Hepatocyte (in vitro differentiated cells): ENCODE data around the gene MINDY4.

Experiments used
- CTCF ChIP-seq: fragments of 200-600 bp; sonication (generic); IDR thresholded peaks from 2 replicates; pipeline ENCODE4 v1.5.1; 2016; ENCODE audit warnings: antibody characterized with exemption, mild to moderate bottlenecking; ENCODE audit not compliant: poor library complexity
- EZH2 ChIP-seq: fragments of 200-600 bp; sonication (generic); IDR thresholded peaks from 2 replicates; pipeline ENCODE4 v1.6.1; 2016; ENCODE audit warnings: antibody characterized with exemption, mild to moderate bottlenecking, borderline replicate concordance
- EZH2phosphoT487 ChIP-seq: fragments of 200-600 bp; sonication (generic); IDR thresholded peaks from one replicate; pipeline ENCODE4 v1.6.1; 2018; ENCODE audit warnings: antibody characterized with exemption, mild to moderate bottlenecking, low read depth, moderate library complexity; ENCODE audit not compliant: unreplicated experiment, severe bottlenecking

DNA sequence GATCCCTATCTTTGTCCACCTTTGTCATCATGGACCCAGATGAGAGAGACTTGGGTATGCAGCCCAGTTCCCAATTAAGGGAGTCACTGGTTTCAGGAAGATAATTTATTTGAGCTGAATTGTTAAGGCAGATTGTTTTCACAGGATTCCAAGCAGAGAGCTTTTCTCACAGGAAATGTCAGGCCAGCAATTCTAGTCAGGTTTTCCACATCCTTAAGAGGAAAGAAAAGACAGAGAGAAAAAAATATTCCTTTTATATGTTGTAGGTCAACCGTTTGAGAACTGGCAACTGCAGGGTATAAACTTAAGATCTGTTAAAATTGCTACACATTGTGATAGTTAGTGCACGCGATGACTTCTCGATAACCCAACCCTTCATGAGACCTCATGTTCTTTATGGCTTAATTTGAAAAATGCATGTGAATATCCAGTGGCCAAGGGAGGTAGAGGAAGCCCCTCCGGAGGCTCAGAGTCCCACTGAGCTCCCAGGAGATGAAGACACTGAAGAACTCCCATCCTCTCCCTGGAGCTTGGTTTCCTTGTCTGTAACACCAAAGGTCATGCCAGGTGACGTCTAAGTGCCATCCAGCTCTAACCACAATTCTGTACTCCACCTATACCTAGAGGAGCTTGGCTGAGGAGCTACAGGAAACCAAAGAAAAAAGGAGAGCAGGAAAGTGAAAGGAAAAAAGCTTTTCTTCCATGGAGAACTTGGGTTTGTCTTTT lies 45.6 kb downstream of the MINDY4 start:
- TF ChIP-seq EZH2 (no peak), CTCF (no peak), EZH2phosphoT487 (no peak)
